ENCODE results near the gene GOLGA3. TPM values are rescaled to one million over a fixed set of nuclear protein-coding genes. Genes with fewer than 3 reads are reported as not detected.
"Not testable (repeated sequence)": the region's sequence is repeated elsewhere in the genome, so short reads cannot be mapped to it uniquely, and the experiment has no call there.

The GOLGA3 gene
- total and polyA plus RNA-seq, 9 of the 15 experiments (the other 6 are each of a cell fraction or from before 2014, with no cell fraction given) = 1.9 to 48.1 (median 18.4) TPM

DNA sequence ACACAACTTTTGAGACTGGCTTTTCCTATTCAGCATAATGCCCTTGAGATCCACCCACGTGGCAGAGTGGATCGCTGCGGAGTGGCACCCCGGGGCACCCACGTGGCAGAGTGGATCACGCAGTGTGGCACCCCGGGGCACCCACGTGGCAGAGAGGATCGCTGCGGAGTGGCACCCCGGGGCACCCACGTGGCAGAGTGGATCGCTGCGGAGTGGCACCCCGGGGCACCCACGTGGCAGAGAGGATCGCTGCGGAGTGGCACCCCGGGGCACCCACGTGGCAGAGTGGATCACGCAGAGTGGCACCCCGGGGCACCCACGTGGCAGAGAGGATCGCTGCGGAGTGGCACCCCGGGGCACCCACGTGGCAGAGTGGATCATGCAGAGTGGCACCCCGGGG lies 69.8 kb downstream of the GOLGA3 start:
- CTCF ChIA-PET (ENCODE audit: low intra/inter-chr PET ratio); DNase-seq (ENCODE audit: extremely low read depth in 1 of 4, low spot score in 3 of 4); H3K4me2 ChIP-seq (ENCODE audit: insufficient read depth, low read length); H3K4me3 ChIP-seq; H2AFZ ChIP-seq (ENCODE audit: low read depth, low read length); H3K9me3 ChIP-seq (replicated peaks; ENCODE audit: control insufficient read depth, insufficient read depth, low read depth, low read length); FAIRE-seq; intact Hi-C loops (cut with micrococcal nuclease); H3K9me1 ChIP-seq (ENCODE audit: control insufficient read depth, insufficient read depth, low read length); in situ Hi-C loops (cut with MboI); BruUV-seq (replicated peaks); H3K27ac ChIP-seq (ENCODE audit: extremely low read depth, low read depth, low read length); H3K9ac ChIP-seq (ENCODE audit: insufficient read depth in 1 of 2, low read depth in 2 of 2, low read length in 2 of 2); H3K27me3 ChIP-seq (ENCODE audit: control insufficient read depth in 2 of 2, insufficient read depth in 2 of 2, low read length in 2 of 2); ATAC-seq: not testable (repeated sequence)
- WGBS (ENCODE audit: insufficient coverage, low coverage, missing lambda C conversion rate) = 86% methylated on average over 20 of the region's 28 CpGs
- Histone ChIP-seq H3K4me1 (replicated peaks in 1 of 2; ENCODE audit: control insufficient read depth in 2 of 2, insufficient read depth in 2 of 2, low read length in 2 of 2) (peaks cover 13 to 43% of the 10 kb centered on the region in 2 experiments; a peak in 4 of 5 replicates), H3K36me3 (ENCODE audit: control insufficient read depth, insufficient read depth, low read length) (peaks cover 52% of the 10 kb centered on the region), H4K20me1 (replicated peaks; ENCODE audit: control insufficient read depth, insufficient read depth, low read length) (peaks cover 21% of the 10 kb centered on the region), H3K79me2 (ENCODE audit: control insufficient read depth, insufficient read depth, low read length) (peaks cover 76% of the 10 kb centered on the region)
- peak; percentile 93 for TF ChIP-seq HNRNPL (IDR thresholded peaks at IDR 0.05; ENCODE audit: low read depth, low read length)
- peak; percentile 39; the same call in 1 of the 2 replicates for TF ChIP-seq POLR2G (IDR thresholded peaks at IDR 0.05; ENCODE audit: low read depth, low read length)
- peak; percentile 49; the same call in 1 of the 2 replicates for TF ChIP-seq RBFOX2 (IDR thresholded peaks at IDR 0.05; ENCODE audit: low read depth, low read length)
- POLR2A ChIA-PET = interaction anchor here (1.3 kb wide), 1 partner anchor 8 kb away, joined by 3 read pairs; no protein-coding TSS in a partner anchor

DNA sequence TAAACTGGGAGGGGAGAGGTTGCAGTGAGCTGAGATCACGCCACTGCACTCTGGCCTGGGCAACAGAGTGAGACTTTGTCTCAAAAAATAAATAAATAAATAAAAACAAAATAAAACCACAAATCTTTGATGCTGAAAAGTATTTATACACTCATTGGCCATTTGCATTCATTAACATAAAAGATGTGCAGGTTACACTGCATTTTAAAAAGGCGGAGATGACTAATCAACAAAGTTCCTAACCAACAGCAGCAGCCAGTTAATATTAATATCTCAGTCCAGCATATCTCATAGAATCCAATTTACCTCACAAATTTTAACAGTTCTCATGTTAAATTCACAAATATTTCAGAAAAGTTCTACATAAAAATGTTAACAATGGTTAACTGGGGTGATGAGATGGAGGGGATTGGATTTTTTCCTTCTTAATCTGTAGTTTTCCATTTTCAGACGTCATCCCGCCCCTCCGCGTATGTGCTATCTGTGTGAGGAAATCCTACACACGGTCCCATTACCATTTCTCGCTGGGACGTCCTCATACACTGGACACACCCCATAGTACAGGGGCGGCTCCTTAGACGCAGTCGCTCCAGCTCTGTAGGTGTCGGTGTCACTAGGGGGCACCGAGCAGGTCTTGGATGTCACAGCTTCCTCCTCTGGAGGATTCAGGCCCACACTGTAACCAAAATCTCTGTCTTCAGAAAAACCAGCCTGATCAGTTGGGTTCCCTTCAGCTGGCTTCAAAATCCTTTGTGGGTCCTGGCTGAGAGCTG lies 74.3 kb downstream of the GOLGA3 start:
- Histone ChIP-seq H3K9me1 (ENCODE audit: control insufficient read depth, insufficient read depth, low read length) (peaks cover 3% of the 10 kb centered on the region), H2AFZ (ENCODE audit: low read depth, low read length) (no peak overlapping the region), H3K9ac (ENCODE audit: insufficient read depth in 1 of 2, low read depth in 2 of 2, low read length in 2 of 2) (no peak overlapping the region), H3K4me3 (no peak overlapping the region), H3K27me3 (ENCODE audit: control insufficient read depth in 2 of 2, insufficient read depth in 2 of 2, low read length in 2 of 2) (no peaks in the 10 kb centered on the region), H3K4me1 (replicated peaks in 1 of 2; ENCODE audit: control insufficient read depth in 2 of 2, insufficient read depth in 2 of 2, low read length in 2 of 2) (peaks cover 3 to 18% of the 10 kb centered on the region in 2 experiments; a peak in 3 of 5 replicates), H3K9me3 (replicated peaks; ENCODE audit: control insufficient read depth, insufficient read depth, low read depth, low read length) (no peaks in the 10 kb centered on the region), H3K36me3 (ENCODE audit: control insufficient read depth, insufficient read depth, low read length) (peaks cover 84% of the 10 kb centered on the region), H3K27ac (ENCODE audit: extremely low read depth, low read depth, low read length) (no peak overlapping the region), H3K79me2 (ENCODE audit: control insufficient read depth, insufficient read depth, low read length) (peaks cover 63% of the 10 kb centered on the region), H3K4me2 (ENCODE audit: insufficient read depth, low read length) (no peak overlapping the region), H4K20me1 (replicated peaks; ENCODE audit: control insufficient read depth, insufficient read depth, low read length) (peaks cover 9% of the 10 kb centered on the region)
- intact Hi-C loops (cut with micrococcal nuclease) (no loop called here), in situ Hi-C loops (cut with MboI) (no loop called here)
- POLR2A ChIA-PET = no interaction called here
- DNase-seq (ENCODE audit: extremely low read depth in 1 of 4, low spot score in 3 of 4) (peak in 2 of 4 experiments; percentile 20 to 31), FAIRE-seq (no peak), ATAC-seq (peak; percentile 69)
- BruUV-seq (replicated peaks) = no TSS peak
- CTCF ChIA-PET (ENCODE audit: low intra/inter-chr PET ratio) = no interaction called here
- WGBS (ENCODE audit: insufficient coverage, low coverage, missing lambda C conversion rate) = 86% methylated on average over 13 of the region's 14 CpGs
- TF ChIP-seq GATAD2A (IDR thresholded peaks at IDR 0.05) = no peak
